ENCODE measurements around the gene VWA8.
A peak's percentile ranks its signal among the peaks of the same experiment; 100 is the strongest.
"Not testable (repeated sequence)": the region's sequence is repeated elsewhere in the genome, so short reads cannot be mapped to it uniquely, and the experiment has no call there.

Gene VWA8

GRCh38 chr13:41542281-41542680 is 418.6 kb downstream of the VWA8 start:
- peak in 1 of 42 donors; percentile 41 for DNase-seq
- intact Hi-C loops (cut with DNase I) = loop anchor here (10.0 kb wide), 1 partner anchor 93 kb away; no protein-coding TSS in a partner anchor

- intact Hi-C loops (cut with DNase I) = loop anchor here (10.0 kb wide), 1 partner anchor 93 kb away; no protein-coding TSS in a partner anchor
- peak in 3 of 42 donors; percentile 22 to 55 (median 32) for DNase-seq
Measured at GRCh38 chr13:41541142-41541938, 419.6 kb downstream of the VWA8 start.

- intact Hi-C loops (cut with DNase I) = loop anchor here (10.0 kb wide), 1 partner anchor 95 kb away; no protein-coding TSS in a partner anchor
- not testable (repeated sequence) for DNase-seq
Measured at GRCh38 chr13:41540240-41540639, 420.7 kb downstream of the VWA8 start.

GRCh38 chr13:41533266-41534052 is 427.4 kb downstream of the VWA8 start:
- intact Hi-C loops (cut with DNase I) = no loop called here
- DNase-seq = peak in 3 of 42 donors; percentile 18 to 54 (median 39)

GRCh38 chr13:41528021-41528420 is 432.9 kb downstream of the VWA8 start:
- DNase-seq = peak in 1 of 42 donors; percentile 33
- intact Hi-C loops (cut with DNase I) = no loop called here

GRCh38 chr13:41520660-41521630 is 440.0 kb downstream of the VWA8 start:
- DNase-seq = peak in 1 of 42 donors; percentile 31
- intact Hi-C loops (cut with DNase I) = no loop called here

GRCh38 chr13:41520016-41520659 is 440.8 kb downstream of the VWA8 start:
- intact Hi-C loops (cut with DNase I) = no loop called here
- DNase-seq = peak in 1 of 42 donors; percentile 37
